ENCODE results near the gene ARF3. TPM values are rescaled to one million over a fixed set of nuclear protein-coding genes. Genes with fewer than 3 reads are reported as not detected.
A peak's percentile ranks its signal among the peaks of the same experiment; 100 is the strongest.

The ARF3 gene
- 100 to 1,000 TPM in 1 of 4 donors, 10 to 100 TPM in 2, 1 to 10 TPM in 1; 6.9 to 117 (median 29.7) TPM for total RNA-seq

GRCh38 chr12:48957141-48958048 is at the start of gene ARF3:
ARF3 (minus strand) TSS chr12:48957487; CDS start chr12:48941095, 16,392 bp downstream.
- TF ChIP-seq CTCF (IDR thresholded peaks at IDR 0.05): no peak
- TF ChIP-seq POLR2A (IDR thresholded peaks at IDR 0.05): peak in 1 of 2 donors; percentile 71
- Histone ChIP-seq H3K4me1 (no peaks in the 10 kb centered on the region), H3K27me3 (no peaks in the 10 kb centered on the region), H3K36me3 (no peaks in the 10 kb centered on the region), H3K9me3 (no peaks in the 10 kb centered on the region), H3K27ac (peak within 1 kb of the TSS; percentile 67 to 77), H3K4me3 (peak within 1 kb of the TSS; percentile 77 to 87)
- peak; percentile 92 for DNase-seq
- intact Hi-C loops (cut with DNase I; ENCODE audit: low total_unique reads): no loop called here

DNA sequence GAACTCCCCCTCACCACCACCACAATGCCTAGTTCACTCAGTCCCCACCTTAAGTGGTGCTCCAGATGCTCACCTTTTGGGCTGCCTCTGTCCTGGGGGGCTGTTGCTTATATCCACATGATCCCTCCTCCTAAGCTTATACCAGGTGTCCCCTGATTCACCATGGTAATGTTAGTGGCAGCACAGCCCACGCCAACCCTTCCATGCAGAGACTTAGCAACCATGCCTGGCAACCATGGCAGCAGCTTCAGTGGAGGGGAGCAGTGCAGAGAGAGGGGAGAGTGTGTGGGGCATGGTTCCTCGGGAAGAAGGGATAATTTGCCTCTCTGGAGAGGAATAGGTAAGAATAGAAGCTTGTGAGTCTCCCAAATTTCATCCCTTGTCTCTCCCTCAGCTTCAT is 43.1 kb upstream of the ARF3 start:
- peaks cover 0 to 25% of the 10 kb centered on the region in 2 donors for H3K4me1 ChIP-seq
- peaks cover 24 to 33% of the 10 kb centered on the region in 2 donors for H3K27me3 ChIP-seq
- H3K27ac ChIP-seq: no peak overlapping the region
- DNase-seq: no peak
- H3K9me3 ChIP-seq: no peaks in the 10 kb centered on the region
- intact Hi-C loops (cut with DNase I; ENCODE audit: low total_unique reads): no loop called here
- H3K4me3 ChIP-seq: no peak overlapping the region
- no peaks in the 10 kb centered on the region for H3K36me3 ChIP-seq
- TF ChIP-seq CTCF (IDR thresholded peaks at IDR 0.05) (no peak), POLR2A (IDR thresholded peaks at IDR 0.05) (no peak)

DNA sequence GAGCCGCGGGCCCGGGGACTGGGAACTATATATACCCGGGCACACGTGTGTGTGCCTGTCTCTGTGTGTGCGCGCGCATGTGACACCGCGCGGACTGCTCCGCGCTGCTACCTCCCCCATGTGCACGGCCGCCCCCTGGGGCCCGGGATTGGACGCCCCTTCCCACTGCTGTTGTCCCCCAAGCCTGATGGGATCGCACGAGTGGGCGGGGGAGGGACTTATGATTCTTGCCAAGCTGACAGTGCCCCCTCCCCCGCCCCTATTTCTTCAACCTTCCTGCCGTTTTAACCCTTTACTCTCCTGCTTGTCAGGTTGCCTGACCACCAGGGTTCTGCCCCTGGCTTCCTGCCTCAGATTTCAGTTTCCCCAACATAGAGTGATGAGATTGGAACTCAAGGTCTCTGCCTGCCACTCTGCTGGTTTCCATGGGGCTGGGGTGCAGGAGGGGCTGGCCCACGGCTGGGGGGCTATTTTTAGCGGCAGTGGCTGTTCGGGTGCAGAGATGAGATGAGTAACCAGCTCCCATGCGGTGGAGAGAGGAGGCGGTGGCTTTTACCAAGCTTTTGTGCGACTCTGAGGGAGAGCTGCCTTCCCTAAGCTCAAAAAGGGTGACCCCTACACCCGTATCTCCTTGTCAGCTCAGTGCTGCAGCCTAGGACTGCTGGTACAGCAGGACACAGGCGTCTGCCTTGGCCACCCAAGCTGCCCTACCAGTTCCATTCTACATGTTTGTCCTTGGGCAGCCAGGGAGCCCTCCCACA is 42.3 kb upstream of the ARF3 start, which contains the start of gene DDN:
DDN (minus strand) TSS at position 5 of the 761 bp plus-strand sequence. CDS start 88 bp downstream, outside the sequence.
- H3K27ac ChIP-seq: no peak within 1 kb of the TSS
- H3K36me3 ChIP-seq: no peaks in the 10 kb centered on the region
- intact Hi-C loops (cut with DNase I; ENCODE audit: low total_unique reads): no loop called here
- peaks cover 31 to 36% of the 10 kb centered on the region in 2 donors for H3K27me3 ChIP-seq
- TF ChIP-seq CTCF (IDR thresholded peaks at IDR 0.05) (no peak), POLR2A (IDR thresholded peaks at IDR 0.05) (no peak)
- H3K4me1 ChIP-seq: peaks cover 0 to 31% of the 10 kb centered on the region in 2 donors
- DNase-seq: no peak
- H3K4me3 ChIP-seq: peak within 1 kb of the TSS in 1 of 2 donors; percentile 30
- no peaks in the 10 kb centered on the region for H3K9me3 ChIP-seq

DNA sequence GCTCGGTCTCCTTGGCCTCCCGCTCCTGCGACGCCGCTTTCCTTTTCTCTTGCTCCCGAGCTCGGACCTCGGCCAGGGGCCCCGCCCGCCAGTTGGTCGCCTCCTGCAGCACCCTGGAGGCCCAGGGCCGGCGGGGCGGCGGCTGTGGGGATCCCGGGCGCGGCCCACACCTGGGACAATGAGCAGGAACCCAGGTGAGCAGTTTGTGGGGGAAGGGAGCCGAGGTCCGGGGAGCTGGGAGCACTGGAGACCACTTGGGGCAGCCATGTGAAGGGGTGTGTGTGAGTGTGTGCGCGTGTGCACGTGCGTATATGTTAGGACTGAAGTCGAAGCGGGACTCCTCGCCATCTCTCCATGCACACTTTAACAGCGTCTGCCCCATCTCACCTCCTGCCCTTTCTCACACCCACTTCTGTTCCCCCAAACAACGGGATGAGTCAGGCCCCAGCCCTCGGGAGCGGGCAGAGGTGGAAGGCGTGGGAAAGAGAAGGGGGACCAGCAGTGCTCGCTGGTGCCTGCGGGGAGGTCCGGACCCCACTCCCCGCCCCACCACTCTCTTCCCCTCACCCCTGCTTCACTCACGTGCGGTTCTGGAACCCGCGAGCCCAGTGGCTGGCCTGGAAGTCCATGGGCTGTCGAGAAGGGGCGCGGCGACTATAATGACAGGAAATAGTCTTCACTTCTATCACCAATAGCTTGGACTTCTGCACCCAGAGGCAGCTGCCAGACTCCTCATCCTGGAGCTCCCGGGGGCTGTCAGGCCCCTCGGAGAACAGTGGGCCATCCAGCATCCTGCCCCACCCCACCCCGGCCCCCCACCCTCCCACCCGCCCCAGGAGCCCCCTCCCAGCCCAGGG is 41.4 kb upstream of the ARF3 start:
- TF ChIP-seq CTCF (IDR thresholded peaks at IDR 0.05) (no peak), POLR2A (IDR thresholded peaks at IDR 0.05) (no peak)
- intact Hi-C loops (cut with DNase I; ENCODE audit: low total_unique reads): no loop called here
- Histone ChIP-seq H3K36me3 (no peaks in the 10 kb centered on the region), H3K4me1 (peaks cover 0 to 31% of the 10 kb centered on the region in 2 donors), H3K4me3 (peak overlapping the region in 1 of 2 donors; percentile 30), H3K27ac (no peak overlapping the region), H3K9me3 (no peaks in the 10 kb centered on the region), H3K27me3 (peaks cover 34 to 36% of the 10 kb centered on the region in 2 donors)
- DNase-seq: no peak

All from uterus (tissue), 4 donors.